HepG2 (cell line): ENCODE results near the gene CSTF1. TPM values are rescaled to one million over a fixed set of nuclear protein-coding genes. Genes with fewer than 3 reads are reported as not detected.

ENCODE experiments used
- ARNT2 ChIP-seq: sonication (generic); formaldehyde crosslinking; IDR thresholded peaks from 2 replicates; pipeline ENCODE4 v1.8.0; 2022; ENCODE audit warnings: mild to moderate bottlenecking, low read depth, missing genetic modification reagents, moderate library complexity
- ATF7 ChIP-seq, 2 experiments: fragments of 450-650 bp in 1 of 2; sonication (generic) in 1 of 2; formaldehyde crosslinking in 1 of 2; IDR thresholded peaks; 2 replicates each; pipeline versions ENCODE4 v1.4.0 to v1.6.1; 2016 to 2020; ENCODE audit warnings: antibody characterized with exemption in 1 of 2, mild to moderate bottlenecking in 1 of 2, missing genetic modification reagents in 1 of 2
- BCL6 ChIP-seq: IDR thresholded peaks from 2 replicates; pipeline ENCODE4 v1.6.1; 2016; ENCODE audit warnings: missing genetic modification reagents, missing compliant biosample characterization
- CC2D1A ChIP-seq: sonication (generic); formaldehyde crosslinking; IDR thresholded peaks from 2 replicates; pipeline ENCODE4 v1.8.1; 2023; ENCODE audit warnings: mild to moderate bottlenecking, missing genetic modification reagents
- CTCF ChIP-seq: sonication (generic); formaldehyde crosslinking; IDR thresholded peaks from 2 replicates; pipeline ENCODE4 v1.5.0; 2020; ENCODE audit warnings: mild to moderate bottlenecking, missing genetic modification reagents, moderate library complexity
- HCFC1 ChIP-seq: fragments of 150-350 bp; IDR thresholded peaks from 2 replicates; pipeline ENCODE4 v1.6.1; 2014; ENCODE audit warnings: low read depth, low read length
- KDM6A ChIP-seq: IDR thresholded peaks from 2 replicates; pipeline ENCODE4 v1.6.1; 2016; ENCODE audit warnings: low read depth
- KLF12 ChIP-seq: sonication (generic); formaldehyde crosslinking; IDR thresholded peaks from 2 replicates; pipeline ENCODE4 v1.4.0; 2020; ENCODE audit warnings: missing genetic modification reagents, borderline replicate concordance
- MEIS1 ChIP-seq: sonication (generic); formaldehyde crosslinking; IDR thresholded peaks from 2 replicates; pipeline ENCODE4 v1.9.0; 2021; ENCODE audit warnings: mild to moderate bottlenecking, missing genetic modification reagents, moderate library complexity, borderline replicate concordance
- MIXL1 ChIP-seq: IDR thresholded peaks from 2 replicates; pipeline ENCODE4 v1.6.1; 2016
- SAP130 ChIP-seq: IDR thresholded peaks from 2 replicates; pipeline ENCODE4 v1.6.1; 2016; ENCODE audit warnings: low read depth
- SMAD1 ChIP-seq: sonication (generic); formaldehyde crosslinking; IDR thresholded peaks from 2 replicates; pipeline ENCODE4 v1.4.0; 2020; ENCODE audit warnings: missing genetic modification reagents, low read depth, mild to moderate bottlenecking, borderline replicate concordance
- SOX6 ChIP-seq, 2 experiments: fragments of 450-650 bp in 1 of 2; sonication (generic) in 1 of 2; formaldehyde crosslinking in 1 of 2; IDR thresholded peaks; 2 replicates each; pipeline versions ENCODE4 v1.4.0 to v1.6.1; 2017 to 2020; ENCODE audit warnings: antibody characterized with exemption in 1 of 2, mild to moderate bottlenecking in 1 of 2, missing genetic modification reagents in 1 of 2
- SP5 ChIP-seq: IDR thresholded peaks from 2 replicates; pipeline ENCODE4 v1.6.1; 2016; ENCODE audit warnings: low read depth, borderline replicate concordance
- SRF ChIP-seq: IDR thresholded peaks from 2 replicates; pipeline ENCODE4 v1.6.1; 2011; ENCODE audit warnings: mild to moderate bottlenecking, low read depth, low read length, moderate library complexity
- THAP11 ChIP-seq: IDR thresholded peaks from 2 replicates; pipeline ENCODE4 v1.6.1; 2016; ENCODE audit warnings: missing biosample characterization, missing genetic modification reagents
- TRIM24 ChIP-seq: sonication (generic); formaldehyde crosslinking; IDR thresholded peaks from 2 replicates; pipeline ENCODE4 v1.8.0; 2022; ENCODE audit warnings: mild to moderate bottlenecking, missing genetic modification reagents
- ZFP36 ChIP-seq: fragments of 150-350 bp; IDR thresholded peaks from 2 replicates; pipeline ENCODE4 v1.6.1; 2018; ENCODE audit warnings: borderline replicate concordance, low read length, low read depth; ENCODE audit not compliant: partially characterized antibody
- ZNF274 ChIP-seq: sonication (generic); formaldehyde crosslinking; IDR thresholded peaks from 2 replicates; pipeline ENCODE4 v1.5.1; 2020; ENCODE audit warnings: mild to moderate bottlenecking, missing genetic modification reagents
- ZNF768 ChIP-seq: sonication (generic); formaldehyde crosslinking; IDR thresholded peaks from 2 replicates; pipeline ENCODE4 v1.4.0; 2020; ENCODE audit warnings: missing genetic modification reagents
- ZNF775 ChIP-seq: sonication (generic); formaldehyde crosslinking; IDR thresholded peaks from 2 replicates; pipeline ENCODE4 v1.4.0; 2020; ENCODE audit warnings: missing genetic modification reagents, mild to moderate bottlenecking, moderate library complexity, borderline replicate concordance
- ZNF850 ChIP-seq: sonication (generic); formaldehyde crosslinking; conservative IDR thresholded peaks from 2 replicates; pipeline ENCODE4 v1.9.0; 2021; ENCODE audit warnings: mild to moderate bottlenecking, missing genetic modification reagents
- polyA plus RNA-seq, 8 experiments: library from polyadenylated mRNA; depleted of rRNA in 3 of 8; stranded (reverse) in 7 of 8; unstranded in 1 of 8; fragments of >200 nt; fragmentation: Illumina TruSeq in 4 of 8; extraction: Trizol in 4 of 8; gene quantifications; 2 replicates each; pipeline versions ENCODE4 v1.2.1 to v1.2.3, GENCODE V29; 2011 to 2016; ENCODE audit warnings: low read depth in 4 of 8, missing spikeins in 1 of 8, mixed read lengths in 1 of 8; ENCODE audit not compliant: insufficient read depth in 1 of 8
- total RNA-seq, 5 experiments: library from RNA; depleted of rRNA; stranded (reverse); fragments of >200 nt; fragmentation: Illumina TruSeq; extraction: Trizol; gene quantifications; 2 replicates each; pipeline ENCODE4 v1.2.3, GENCODE V29; 2016; ENCODE audit warnings: low read depth in 1 of 5
- TF ChIP-seq, protein P1 (sequence below): sonication (generic); formaldehyde crosslinking; IDR thresholded peaks from 2 replicates; pipeline ENCODE4 v1.5.0; 2020; ENCODE audit warnings: mild to moderate bottlenecking, missing genetic modification reagents
- TF ChIP-seq, protein P2 (sequence below): sonication (generic); formaldehyde crosslinking; IDR thresholded peaks from 2 replicates; pipeline ENCODE4 v1.4.0; 2020; ENCODE audit warnings: missing genetic modification reagents, borderline replicate concordance

CSTF1 gene
- total and polyA plus RNA-seq, 2 of the 13 experiments (the other 11 are each of a cell fraction or from before 2014, with no cell fraction given), result 70.9 to 100 TPM

DNA sequence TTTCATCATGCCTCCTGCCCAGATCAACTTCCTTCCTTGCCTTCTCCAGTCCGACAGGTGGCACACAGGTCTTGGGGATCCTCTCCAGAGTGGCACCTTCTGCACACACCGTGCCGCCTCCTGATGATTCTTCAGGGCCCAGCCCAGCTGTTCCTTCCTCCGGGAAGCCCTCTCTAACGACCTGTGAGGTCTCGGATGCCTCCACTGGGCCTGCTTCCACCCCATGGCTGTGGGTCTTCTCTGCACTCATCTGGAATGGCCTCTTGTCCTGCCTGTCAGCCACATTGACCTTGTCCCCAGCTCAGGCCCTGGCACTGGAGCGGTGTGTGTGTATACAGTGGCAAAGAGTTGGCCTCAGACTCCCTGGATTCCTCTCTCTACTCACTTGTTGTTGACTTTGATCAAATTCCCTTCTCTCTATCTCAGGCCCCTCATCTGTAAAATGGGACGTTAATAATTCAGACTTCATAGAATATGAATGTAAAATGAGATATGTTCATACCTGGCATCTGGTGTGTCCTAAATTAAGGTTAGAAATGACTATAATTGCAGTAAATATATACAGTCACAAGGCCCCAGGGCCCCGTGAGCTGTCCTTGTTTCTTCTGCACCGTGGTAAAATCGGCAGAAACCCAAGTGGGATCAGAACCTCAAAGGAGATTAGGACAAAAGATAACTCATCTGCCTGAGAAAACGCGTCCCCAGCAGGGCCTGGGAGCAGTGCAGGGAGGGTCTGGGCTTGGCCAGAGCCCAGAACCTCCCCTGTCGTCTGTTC is 32.1 kb upstream of the CSTF1 start (continued):
- TF ChIP-seq CC2D1A (CRISPR knock-in tag), result no peak
- peak; percentile 45; the same call in 1 of the 2 replicates for TF ChIP-seq SAP130 (CRISPR knock-in tag)
- TF ChIP-seq KLF12, result no peak
- TF ChIP-seq THAP11 (CRISPR knock-in tag), result no peak
- TF ChIP-seq HCFC1, result no peak; the same call in 1 of the 2 replicates
- no peak for TF ChIP-seq ARNT2 (CRISPR knock-in tag)
- TF ChIP-seq ZNF768, result 0 out of 2 replicates have a peak, but pooled peaks have one; percentile 43
- no peak for TF ChIP-seq ZFP36
- TF ChIP-seq SMAD1 (CRISPR knock-in tag), result no peak; the same call in 1 of the 2 replicates
- TF ChIP-seq CTCF, result peak; percentile 36; the same call in 1 of the 2 replicates
- TF ChIP-seq SP5, result no peak
- no peak for TF ChIP-seq ATF7 (IDR thresholded peaks at IDR 0.05)
- TF ChIP-seq ATF7 (CRISPR knock-in tag; IDR thresholded peaks at IDR 0.05), result no peak; the same call in 1 of the 2 replicates
- TF ChIP-seq ZNF850 (CRISPR knock-in tag), result no peak
- TF ChIP-seq, protein P1, sequence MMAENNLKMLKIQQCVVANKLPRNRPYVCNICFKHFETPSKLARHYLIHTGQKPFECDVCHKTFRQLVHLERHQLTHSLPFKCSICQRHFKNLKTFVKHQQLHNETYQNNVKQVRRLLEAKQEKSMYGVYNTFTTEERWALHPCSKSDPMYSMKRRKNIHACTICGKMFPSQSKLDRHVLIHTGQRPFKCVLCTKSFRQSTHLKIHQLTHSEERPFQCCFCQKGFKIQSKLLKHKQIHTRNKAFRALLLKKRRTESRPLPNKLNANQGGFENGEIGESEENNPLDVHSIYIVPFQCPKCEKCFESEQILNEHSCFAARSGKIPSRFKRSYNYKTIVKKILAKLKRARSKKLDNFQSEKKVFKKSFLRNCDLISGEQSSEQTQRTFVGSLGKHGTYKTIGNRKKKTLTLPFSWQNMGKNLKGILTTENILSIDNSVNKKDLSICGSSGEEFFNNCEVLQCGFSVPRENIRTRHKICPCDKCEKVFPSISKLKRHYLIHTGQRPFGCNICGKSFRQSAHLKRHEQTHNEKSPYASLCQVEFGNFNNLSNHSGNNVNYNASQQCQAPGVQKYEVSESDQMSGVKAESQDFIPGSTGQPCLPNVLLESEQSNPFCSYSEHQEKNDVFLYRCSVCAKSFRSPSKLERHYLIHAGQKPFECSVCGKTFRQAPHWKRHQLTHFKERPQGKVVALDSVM (CRISPR knock-in tag), result no peak
- TF ChIP-seq ZNF775, result no peak; the same call in 1 of the 2 replicates
- TF ChIP-seq ZNF274 (CRISPR knock-in tag), result no peak
- peak; percentile 58 for TF ChIP-seq MIXL1 (CRISPR knock-in tag)
- no peak for TF ChIP-seq TRIM24 (CRISPR knock-in tag)
- TF ChIP-seq, protein P2, sequence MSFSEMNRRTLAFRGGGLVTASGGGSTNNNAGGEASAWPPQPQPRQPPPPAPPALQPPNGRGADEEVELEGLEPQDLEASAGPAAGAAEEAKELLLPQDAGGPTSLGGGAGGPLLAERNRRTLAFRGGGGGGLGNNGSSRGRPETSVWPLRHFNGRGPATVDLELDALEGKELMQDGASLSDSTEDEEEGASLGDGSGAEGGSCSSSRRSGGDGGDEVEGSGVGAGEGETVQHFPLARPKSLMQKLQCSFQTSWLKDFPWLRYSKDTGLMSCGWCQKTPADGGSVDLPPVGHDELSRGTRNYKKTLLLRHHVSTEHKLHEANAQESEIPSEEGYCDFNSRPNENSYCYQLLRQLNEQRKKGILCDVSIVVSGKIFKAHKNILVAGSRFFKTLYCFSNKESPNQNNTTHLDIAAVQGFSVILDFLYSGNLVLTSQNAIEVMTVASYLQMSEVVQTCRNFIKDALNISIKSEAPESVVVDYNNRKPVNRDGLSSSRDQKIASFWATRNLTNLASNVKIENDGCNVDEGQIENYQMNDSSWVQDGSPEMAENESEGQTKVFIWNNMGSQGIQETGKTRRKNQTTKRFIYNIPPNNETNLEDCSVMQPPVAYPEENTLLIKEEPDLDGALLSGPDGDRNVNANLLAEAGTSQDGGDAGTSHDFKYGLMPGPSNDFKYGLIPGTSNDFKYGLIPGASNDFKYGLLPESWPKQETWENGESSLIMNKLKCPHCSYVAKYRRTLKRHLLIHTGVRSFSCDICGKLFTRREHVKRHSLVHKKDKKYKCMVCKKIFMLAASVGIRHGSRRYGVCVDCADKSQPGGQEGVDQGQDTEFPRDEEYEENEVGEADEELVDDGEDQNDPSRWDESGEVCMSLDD, result no peak
- TF ChIP-seq BCL6 (CRISPR knock-in tag), result no peak; the same call in none of the 2 replicates
- peak; percentile 37; the same call in 1 of the 2 replicates for TF ChIP-seq MEIS1 (CRISPR knock-in tag)
- TF ChIP-seq SRF, result no peak
- TF ChIP-seq KDM6A (CRISPR knock-in tag), result 0 out of 2 replicates have a peak, but pooled peaks have one; percentile 21
- TF ChIP-seq SOX6 (IDR thresholded peaks at IDR 0.05), result no peak
- peak; percentile 11; the same call in 1 of the 2 replicates for TF ChIP-seq SOX6 (CRISPR knock-in tag; IDR thresholded peaks at IDR 0.05)
